ENCODE measurements around the gene NETO1.

The NETO1 gene

DNA sequence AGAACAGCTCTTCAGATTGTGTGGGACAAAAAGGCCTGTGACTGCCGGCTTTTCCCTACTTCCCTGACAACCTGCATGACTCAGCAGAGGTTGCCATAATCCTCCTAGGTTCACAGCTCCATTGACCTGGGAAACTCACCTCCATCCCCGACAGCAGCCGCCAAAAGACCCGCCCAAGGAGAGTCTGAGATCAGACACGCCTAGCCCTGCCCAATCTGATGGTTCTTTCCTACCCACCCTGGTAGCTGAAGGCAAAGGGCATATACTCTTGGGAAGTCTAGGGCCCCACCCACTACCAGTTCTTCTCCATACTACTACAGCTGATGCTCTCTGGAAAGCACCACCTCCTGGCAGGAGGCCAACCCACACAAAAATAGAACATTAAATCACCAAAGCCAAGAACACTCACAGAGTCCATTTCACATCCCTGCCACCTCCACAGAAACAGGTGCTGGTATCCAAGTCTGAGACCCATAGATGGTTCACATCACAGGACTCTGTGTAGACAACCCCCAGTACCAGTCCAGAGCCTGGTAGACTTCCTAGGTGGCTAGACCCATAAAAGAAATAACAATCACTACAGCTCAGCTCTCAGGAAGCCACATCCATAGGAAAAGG lies 140.6 kb downstream of the NETO1 start:
- no peak for DNase-seq (ENCODE audit: low read depth in 2 of 2)

DNA sequence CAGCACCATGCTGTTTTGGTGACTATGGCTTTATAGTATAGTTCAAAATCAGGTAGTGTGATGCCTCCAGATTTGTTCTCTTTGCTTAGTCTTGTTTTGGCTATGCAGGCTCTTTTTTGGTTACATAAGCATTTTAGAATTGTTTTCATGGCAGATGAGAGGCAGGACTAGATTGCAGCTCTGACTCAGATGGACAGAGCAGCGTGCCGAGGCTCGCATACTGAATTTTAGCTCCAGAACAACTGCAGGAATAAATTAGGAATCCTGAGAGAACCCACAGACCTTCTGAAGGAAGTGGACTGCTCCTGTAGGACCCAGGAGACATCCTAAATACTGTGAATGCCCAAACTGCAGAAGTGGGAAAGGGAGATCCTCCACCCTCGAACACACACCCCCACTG lies 141.6 kb downstream of the NETO1 start:
- no peak for DNase-seq (ENCODE audit: low read depth in 2 of 2)

DNA sequence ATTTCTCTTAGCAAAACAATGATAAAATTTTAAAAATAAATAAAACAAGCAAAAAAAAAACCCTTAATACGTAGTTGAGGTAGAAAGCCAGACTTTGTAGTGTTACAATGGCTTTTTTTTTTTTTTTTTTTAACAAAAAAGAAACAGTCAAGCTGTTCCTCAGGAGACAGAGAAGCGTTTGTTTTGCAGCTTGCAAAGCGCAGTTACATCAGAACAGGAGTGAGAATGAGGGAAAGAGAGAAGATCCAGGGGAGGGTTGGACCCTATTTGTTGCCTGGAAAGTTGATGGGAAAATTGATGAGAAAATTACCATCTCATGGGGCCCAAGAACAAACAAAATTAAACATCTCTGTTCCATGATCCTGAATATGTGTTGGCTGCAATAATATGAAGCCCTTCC lies 146.5 kb downstream of the NETO1 start:
- no peak for DNase-seq (ENCODE audit: low read depth in 2 of 2)

DNA sequence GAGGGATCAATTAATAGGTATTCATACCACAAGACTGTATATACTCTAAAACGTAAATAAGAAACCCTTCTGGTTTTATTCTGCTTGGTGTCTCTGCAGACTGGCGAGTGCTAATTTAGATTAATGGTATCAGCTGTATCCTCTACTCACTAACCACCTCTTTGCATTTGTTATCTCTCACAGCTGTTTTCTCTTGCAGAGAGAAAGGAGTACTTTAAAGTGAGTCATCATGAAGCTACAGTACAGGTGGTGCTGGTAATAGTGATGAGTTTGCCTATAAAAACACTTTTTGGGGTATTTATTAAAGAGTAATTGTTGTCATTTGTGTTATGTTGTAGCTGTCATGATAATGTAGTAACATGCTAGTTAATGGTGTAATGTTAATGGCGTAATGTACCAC lies 147.7 kb downstream of the NETO1 start:
- no peak for DNase-seq (ENCODE audit: low read depth in 2 of 2)

DNA sequence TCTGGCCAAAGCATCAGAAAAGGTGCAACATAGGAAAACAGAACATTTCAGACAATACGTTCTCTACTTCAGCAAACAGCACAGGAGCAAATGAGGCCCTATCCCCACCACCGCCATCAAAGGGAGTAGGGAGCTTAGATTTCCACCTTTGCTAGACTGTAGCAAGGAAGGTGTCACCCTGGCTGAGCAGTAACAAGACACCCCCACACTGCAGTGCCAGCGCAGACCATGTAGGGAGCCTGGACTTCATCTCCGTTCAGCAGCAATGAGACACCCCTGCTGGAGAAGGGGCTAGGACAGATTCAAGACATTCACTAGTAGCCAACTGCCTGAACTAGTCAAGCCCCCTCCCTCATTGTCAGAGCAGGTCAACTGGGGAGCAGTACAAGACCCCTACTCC lies 163.6 kb downstream of the NETO1 start:
- no peak for DNase-seq (ENCODE audit: low read depth in 2 of 2)

DNA sequence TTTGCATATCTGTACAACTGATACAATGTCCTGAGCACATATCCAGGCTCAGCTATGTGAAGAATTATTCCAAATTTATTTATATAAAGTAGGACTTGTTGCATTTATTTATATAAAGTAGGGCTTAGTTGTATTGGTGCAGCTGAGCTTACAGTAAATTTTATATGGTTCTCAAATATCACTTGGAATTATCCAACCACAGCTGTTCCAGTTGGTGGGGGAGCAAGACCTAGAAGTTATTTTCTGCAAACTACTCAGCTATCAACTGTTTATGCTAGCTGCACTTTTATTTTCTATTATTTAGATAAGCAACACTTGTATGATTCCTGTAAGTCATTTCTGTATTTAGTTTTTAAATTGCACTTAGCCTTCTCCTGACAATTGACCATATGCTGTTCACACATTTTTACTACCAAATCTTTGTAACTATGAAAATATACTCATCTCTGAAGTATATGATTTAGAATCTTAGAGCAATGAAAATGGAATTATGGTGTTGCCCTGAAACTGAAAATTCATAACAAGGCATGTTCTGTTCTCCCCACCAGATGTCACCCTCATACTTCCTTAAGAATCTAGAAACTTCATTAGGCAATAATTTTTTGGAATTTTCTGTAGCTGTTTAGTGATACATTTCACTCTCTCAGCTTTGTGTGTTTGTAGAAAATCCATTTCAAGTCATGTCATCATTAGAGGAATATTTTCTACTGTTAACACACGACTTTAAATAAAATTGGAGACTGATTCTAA lies 166.7 kb downstream of the NETO1 start:
- DNase-seq (ENCODE audit: low read depth in 2 of 2), result no peak

DNA sequence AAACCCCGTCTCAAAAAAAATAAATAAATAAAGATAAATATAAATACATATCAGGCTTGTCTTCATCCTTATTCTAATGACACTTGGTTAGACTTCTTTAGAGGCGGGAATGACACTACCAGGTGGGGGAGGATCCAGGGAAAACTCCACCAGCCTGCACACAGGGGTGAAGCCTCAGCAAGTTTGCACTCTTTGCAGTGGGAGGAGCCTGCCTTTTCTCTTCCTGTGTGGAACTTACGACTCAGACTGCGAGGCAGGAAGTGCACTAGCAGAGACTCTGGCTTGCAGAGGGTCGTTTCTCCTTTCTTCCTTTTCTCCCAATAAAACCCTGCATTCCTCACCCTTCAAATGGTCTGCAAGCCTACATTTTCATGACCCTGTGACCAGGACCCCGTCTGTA lies 170.1 kb downstream of the NETO1 start:
- no peak for DNase-seq (ENCODE audit: low read depth in 2 of 2)

DNA sequence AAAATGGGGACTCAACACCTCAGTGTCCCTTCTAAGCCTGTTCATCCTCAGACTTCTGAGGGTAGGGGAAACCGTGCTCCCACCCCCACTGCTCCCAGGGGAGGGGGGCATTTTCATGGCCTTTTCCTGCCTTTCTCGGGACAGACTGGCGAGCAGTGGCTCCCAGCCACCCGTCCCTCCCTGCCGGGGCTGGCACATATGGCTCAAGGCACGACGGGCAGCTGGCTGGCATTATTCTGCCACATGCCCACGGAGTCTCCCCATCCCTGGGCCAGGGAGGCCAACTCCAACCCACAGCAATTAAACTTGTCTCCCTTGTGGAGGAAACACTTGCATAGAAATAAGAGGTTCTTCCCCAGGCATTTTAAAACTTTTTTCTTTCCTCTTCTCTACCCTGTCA lies 175.2 kb downstream of the NETO1 start:
- no peak for DNase-seq (ENCODE audit: low read depth in 2 of 2)

Measured in stimulated activated CD4-positive, alpha-beta T cell treated with anti-CD3 and anti-CD28 coated beads, Interleukin-15, amount 100 ng/mL, for 48 hours (primary cell).